HL-60/S4 treated with retinoic acid at 250 ng/mL for 4 days and 3 days (cell line): ENCODE results near the gene BTN3A1.
"Not testable (repeated sequence)": the region's sequence is repeated elsewhere in the genome, so short reads cannot be mapped to it uniquely, and the experiment has no call there.

ENCODE experiments used
- in situ Hi-C: fragments of 300-500 bp; cut with MboI; formaldehyde crosslinking; loops from 2 replicates; pipeline ENCODE4 v1.7.0; 2022; ENCODE audit warnings: low sequenced_read_pairs

BTN3A1 gene

GRCh38 chr6:26412954-26413353 is 10.9 kb downstream of the BTN3A1 start:
- in situ Hi-C loops = no loop called here

- in situ Hi-C loops = no loop called here
These were observed 12.2 kb downstream of the BTN3A1 start for GRCh38 chr6:26414281-26414680.

GRCh38 chr6:26415036-26415614 is 13.1 kb downstream of the BTN3A1 start:
- in situ Hi-C loops = no loop called here

GRCh38 chr6:26415791-26416190 is 13.7 kb downstream of the BTN3A1 start:
- in situ Hi-C loops = no loop called here

- in situ Hi-C loops = no loop called here
These were observed 14.2 kb downstream of the BTN3A1 start for GRCh38 chr6:26416288-26416687.

GRCh38 chr6:26418077-26418476 is 16.0 kb downstream of the BTN3A1 start:
- in situ Hi-C loops = not testable (repeated sequence)

- in situ Hi-C loops = not testable (repeated sequence)
These were observed 16.7 kb downstream of the BTN3A1 start for GRCh38 chr6:26418795-26419194.

GRCh38 chr6:26420688-26421171 is 18.7 kb downstream of the BTN3A1 start:
- in situ Hi-C loops = no loop called here

- in situ Hi-C loops = no loop called here
These were observed 19.4 kb downstream of the BTN3A1 start for GRCh38 chr6:26421259-26422144.

- in situ Hi-C loops = no loop called here
These were observed 20.3 kb downstream of the BTN3A1 start for GRCh38 chr6:26422329-26422728.

- in situ Hi-C loops = no loop called here
These were observed 24.8 kb downstream of the BTN3A1 start for GRCh38 chr6:26426691-26427450.

- in situ Hi-C loops = no loop called here
These were observed 25.4 kb downstream of the BTN3A1 start for GRCh38 chr6:26427451-26427809.

GRCh38 chr6:26428206-26428605 is 26.1 kb downstream of the BTN3A1 start:
- in situ Hi-C loops = no loop called here

- in situ Hi-C loops = no loop called here
These were observed 28.7 kb downstream of the BTN3A1 start for GRCh38 chr6:26430787-26431186.

- in situ Hi-C loops = no loop called here
These were observed 29.4 kb downstream of the BTN3A1 start for GRCh38 chr6:26431258-26432172.

GRCh38 chr6:26432627-26433201 is 30.6 kb downstream of the BTN3A1 start:
- in situ Hi-C loops = no loop called here

- in situ Hi-C loops = not testable (repeated sequence)
These were observed 31.6 kb downstream of the BTN3A1 start for GRCh38 chr6:26433680-26434079.

- in situ Hi-C loops = no loop called here
These were observed 33.9 kb downstream of the BTN3A1 start for GRCh38 chr6:26436018-26436417.

- in situ Hi-C loops = no loop called here
These were observed 35.5 kb downstream of the BTN3A1 start for GRCh38 chr6:26437550-26437949.

GRCh38 chr6:26438000-26438399 is 35.9 kb downstream of the BTN3A1 start:
- in situ Hi-C loops = no loop called here
